Panc1 (cell line): ENCODE data around the gene KIF26B. TPM values are rescaled to one million over a fixed set of nuclear protein-coding genes. Genes with fewer than 3 reads are reported as not detected.

ENCODE experiments used
- ATAC-seq: fragments of 200-7000 bp; cut with Tn5 transposase; 2 replicates; pipeline ENCODE4 v1.9.1; 2020; ENCODE audit warnings: mild to moderate bottlenecking, moderate library complexity
- BruUV-seq: library from RNA; stranded (reverse); fragments of 400-500 nt; replicated peaks from 2 replicates; lab custom pipeline; 2021; lab: Mats Ljungman, UMichigan
- CTCF ChIA-PET: fragments of 300-600 bp; sonication (Branson Sonifier 250); formaldehyde crosslinking; loops from one replicate; lab custom pipeline; 2022; ENCODE audit warnings: antibody characterized with exemption; lab: Charles Lee
- POLR2A ChIA-PET: fragments of 300-600 bp; sonication (Branson Sonifier 250); formaldehyde crosslinking; loops from one replicate; lab custom pipeline; 2022; ENCODE audit warnings: antibody characterized with exemption; lab: Charles Lee
- DNase-seq: peaks from one replicate; pipeline ENCODE4 v3.0.0-alpha.2; 2010; ENCODE audit warnings: low read depth, low spot score
- H3K27ac ChIP-seq: 2 replicates; pipeline ENCODE4 v1.5.1; 2011; ENCODE audit warnings: mild to moderate bottlenecking, low read length, inconsistent platforms
- H3K27me3 ChIP-seq: fragments of 200-500 bp; sonication (Bioruptor generic); 2 replicates; pipeline ENCODE4 v1.6.0; 2014; ENCODE audit warnings: low read length, inconsistent platforms; ENCODE audit not compliant: control insufficient read depth, insufficient read depth
- H3K36me3 ChIP-seq: fragments of 200-500 bp; sonication (Bioruptor generic); 2 replicates; pipeline ENCODE4 v1.5.1; 2014; ENCODE audit warnings: inconsistent platforms, mild to moderate bottlenecking, low read length, moderate library complexity; ENCODE audit not compliant: control insufficient read depth, insufficient read depth
- H3K4me1 ChIP-seq: 2 replicates; pipeline ENCODE4 v1.5.1; 2011; ENCODE audit warnings: inconsistent platforms, mild to moderate bottlenecking, low read length, moderate library complexity; ENCODE audit not compliant: control insufficient read depth, insufficient read depth
- H3K4me3 ChIP-seq, 2 experiments: 2 replicates each; pipeline ENCODE4 v1.5.1; 2011 to 2012; ENCODE audit warnings: low read depth in 2 of 2, low read length in 2 of 2, mild to moderate bottlenecking in 2 of 2, inconsistent platforms in 1 of 2, moderate library complexity in 1 of 2
- H3K9me3 ChIP-seq: fragments of 200-500 bp; sonication (Bioruptor generic); 2 replicates; pipeline ENCODE4 v1.5.1; 2014; ENCODE audit warnings: low read depth, mild to moderate bottlenecking, inconsistent platforms, low read length, moderate library complexity; ENCODE audit not compliant: control insufficient read depth, insufficient read depth
- CTCF ChIP-seq: fragments of 450-650 bp; IDR thresholded peaks from 2 replicates; pipeline ENCODE4 v1.5.1; 2017; ENCODE audit warnings: mild to moderate bottlenecking
- POLR2AphosphoS5 ChIP-seq: IDR thresholded peaks from 2 replicates; pipeline ENCODE4 v1.6.1; 2012; ENCODE audit warnings: mild to moderate bottlenecking, low read depth, low read length, moderate library complexity
- REST ChIP-seq, 2 experiments: IDR thresholded peaks; 2 replicates each; pipeline ENCODE4 v1.6.1; 2011 to 2012; ENCODE audit warnings: low read depth in 2 of 2, control low read depth in 1 of 2, low read length in 1 of 2, mild to moderate bottlenecking in 1 of 2, moderate library complexity in 1 of 2; ENCODE audit not compliant: insufficient read depth in 1 of 2
- SIN3A ChIP-seq: IDR thresholded peaks from 2 replicates; pipeline ENCODE4 v1.6.1; 2012; ENCODE audit warnings: low read depth, mild to moderate bottlenecking, low read length, moderate library complexity, borderline replicate concordance; ENCODE audit not compliant: insufficient read depth
- TCF7L2 ChIP-seq: IDR thresholded peaks from 2 replicates; pipeline ENCODE4 v1.6.1; 2011; ENCODE audit warnings: mild to moderate bottlenecking, low read depth, low read length, inconsistent platforms
- in situ Hi-C: cut with HindIII; loops from 2 replicates; pipeline ENCODE4 v1.10.0; 2016; ENCODE audit warnings: low sequenced_read_pairs, low pct_unique_long_range_greater_than_20kb
- intact Hi-C: fragments of 100-400 bp; cut with micrococcal nuclease; formaldehyde crosslinking; loops from one replicate; pipeline ENCODE4 v1.10.0; 2022; ENCODE audit not compliant: unreplicated experiment
- total RNA-seq: library from RNA; stranded (reverse); gene quantifications from one replicate; pipeline ENCODE4 v1.2.1, GENCODE V29; 2021; ENCODE audit not compliant: unreplicated experiment

Gene KIF26B
- total RNA-seq, 1 experiment from 2014 or later: 0.33 TPM

- POLR2A ChIA-PET: no interaction called here
- Histone ChIP-seq H3K4me3 (no peak overlapping the region), H3K36me3 (no peaks in the 10 kb centered on the region), H3K27me3 (no peaks in the 10 kb centered on the region; the same call in 1 of the 2 replicates), H3K27ac (no peak overlapping the region), H3K9me3 (no peaks in the 10 kb centered on the region), H3K4me1 (no peaks in the 10 kb centered on the region)
- ATAC-seq (no peak), DNase-seq (no peak)
- in situ Hi-C loops (no loop called here), intact Hi-C loops (loop anchor here (10.0 kb wide), 1 partner anchor 56 kb away; no protein-coding TSS in a partner anchor)
- CTCF ChIA-PET: no interaction called here
- no peak for TF ChIP-seq POLR2AphosphoS5
- TF ChIP-seq TCF7L2: no peak
- no peak for TF ChIP-seq REST (IDR thresholded peaks at IDR 0.05; ENCODE audit: insufficient read depth in 1 of 2, low read depth in 2 of 2, low read length in 1 of 2)
- TF ChIP-seq CTCF: no peak
- TF ChIP-seq SIN3A: no peak
- BruUV-seq: no TSS peak
Observed at GRCh38 chr1:245600658-245601057, 445.9 kb downstream of the KIF26B start.

- in situ Hi-C loops: no loop called here
- no peak for TF ChIP-seq POLR2AphosphoS5
- TF ChIP-seq REST (IDR thresholded peaks at IDR 0.05; ENCODE audit: insufficient read depth in 1 of 2, low read depth in 2 of 2, low read length in 1 of 2): no peak
- TF ChIP-seq SIN3A: no peak
- TF ChIP-seq CTCF: no peak
- no peak for TF ChIP-seq TCF7L2
- intact Hi-C loops: loop anchor here (10.0 kb wide), 1 partner anchor 59 kb away; no protein-coding TSS in a partner anchor
- H3K36me3 ChIP-seq: no peaks in the 10 kb centered on the region
- POLR2A ChIA-PET: no interaction called here
- H3K27me3 ChIP-seq: no peaks in the 10 kb centered on the region; the same call in 1 of the 2 replicates
- no peak overlapping the region for H3K27ac ChIP-seq
- no peaks in the 10 kb centered on the region for H3K4me1 ChIP-seq
- no peak overlapping the region for H3K4me3 ChIP-seq
- DNase-seq (no peak), ATAC-seq (no peak)
- BruUV-seq: no TSS peak
- CTCF ChIA-PET: no interaction called here
- H3K9me3 ChIP-seq: no peaks in the 10 kb centered on the region
Observed at GRCh38 chr1:245603311-245603865, 448.6 kb downstream of the KIF26B start.
